NCI-H1417 (cell line): ENCODE data around the gene NKPD1.
A peak's percentile ranks its signal among the peaks of the same experiment; 100 is the strongest.

Experiments used
- DNase-seq, 3 experiments: peaks; one replicate each; lab custom pipeline; 2025; lab: John Stamatoyannopoulos, UW

Gene NKPD1

DNA sequence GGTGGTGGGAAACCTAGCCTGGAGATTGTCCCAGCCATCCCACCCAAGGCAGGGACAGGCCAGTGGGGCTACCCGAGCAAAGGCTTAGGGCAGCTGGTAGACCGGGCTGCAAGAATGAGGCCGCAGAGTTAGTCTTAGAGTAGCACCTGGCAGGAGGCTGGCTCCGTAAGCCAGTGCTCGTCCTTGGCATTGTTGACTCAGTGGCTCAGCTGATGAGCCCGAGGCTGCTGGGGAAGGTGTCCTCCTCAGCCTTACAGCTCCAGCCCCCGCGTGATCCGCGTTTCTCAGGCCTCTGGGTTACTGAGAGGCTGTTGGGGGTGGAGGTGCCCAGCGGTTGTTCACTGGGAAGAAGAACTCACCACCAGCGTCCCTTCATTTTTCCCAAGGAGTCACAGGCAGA is 43.1 kb downstream of the NKPD1 start:
- peak; percentile 55 to 66 (median 57) for DNase-seq

GRCh38 chr19:45117167-45117594 is 43.6 kb downstream of the NKPD1 start:
- DNase-seq, result peak; percentile 59 to 92 (median 74)

GRCh38 chr19:45115809-45116615 is 44.8 kb downstream of the NKPD1 start:
- peak in 2 of 3 experiments; percentile 40 to 93 for DNase-seq

DNA sequence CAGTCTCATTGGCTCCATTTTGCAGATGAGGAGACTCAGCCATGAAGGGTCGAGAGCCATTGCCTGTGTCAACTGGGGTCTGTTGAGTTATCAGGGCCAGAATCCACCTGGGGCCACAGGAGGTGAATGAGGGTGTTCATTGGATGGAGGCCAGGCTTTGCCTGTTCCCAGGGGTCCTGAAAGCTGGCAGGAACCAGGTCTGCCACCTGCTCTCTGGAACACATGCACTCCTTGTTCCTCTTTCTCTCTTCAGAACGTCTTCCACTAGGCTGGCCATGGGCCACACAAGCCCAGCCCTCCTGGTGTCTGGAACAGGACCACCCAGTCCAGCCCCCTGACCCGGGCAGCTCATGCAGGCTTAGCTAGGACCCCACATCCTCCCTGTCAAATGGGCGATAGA is 46.7 kb downstream of the NKPD1 start:
- no peak for DNase-seq

DNA sequence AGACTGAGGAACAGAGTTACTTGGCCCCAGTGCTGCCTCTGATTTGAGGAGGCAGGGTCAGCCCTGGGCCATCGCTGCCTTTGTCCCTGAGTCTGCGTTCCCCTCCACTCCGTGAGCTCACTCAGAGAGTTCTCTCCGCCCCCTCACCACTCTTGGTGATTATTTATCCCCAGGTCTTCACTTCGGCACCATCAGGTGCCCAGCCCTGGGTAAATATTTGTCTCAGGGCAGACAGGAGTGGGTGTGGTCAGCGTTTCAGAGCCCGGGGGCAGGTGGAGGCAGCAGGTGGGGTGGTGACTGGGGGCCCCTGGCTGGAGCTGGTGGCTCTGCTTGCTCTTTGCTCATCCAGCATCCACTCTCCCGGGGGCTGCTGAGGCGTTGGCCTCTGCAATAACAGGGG is 47.2 kb downstream of the NKPD1 start:
- DNase-seq, result peak; percentile 92 to 96 (median 93)

- DNase-seq, result peak in 1 of 3 experiments; percentile 10
Observed at GRCh38 chr19:45112111-45112827, 48.5 kb downstream of the NKPD1 start.
